ENCODE data around the gene FAM209B.
A peak's percentile ranks its signal among the peaks of the same experiment; 100 is the strongest.
"Not testable (repeated sequence)": the region's sequence is repeated elsewhere in the genome, so short reads cannot be mapped to it uniquely, and the experiment has no call there.

FAM209B gene

GRCh38 chr20:56532946-56533345 is at the start of gene FAM209B:
Gene FAM209B (plus strand): TSS chr20:56533246. CDS start chr20:56533342, 96 bp downstream.
- H3K4me3 ChIP-seq (ENCODE audit: low read length); DNase-seq (ENCODE audit: low read depth): not testable (repeated sequence)

- TF ChIP-seq CTCF (IDR thresholded peaks at IDR 0.05; ENCODE audit: insufficient read depth, low read depth, low read length, missing control alignments): no peak
- DNase-seq (ENCODE audit: low read depth): no peak
- no peak overlapping the region for H3K4me3 ChIP-seq (ENCODE audit: low read length)
Measured at GRCh38 chr20:56483970-56484369, 49.1 kb upstream of the FAM209B start.

GRCh38 chr20:56487216-56487615 is 45.8 kb upstream of the FAM209B start:
- no peak for DNase-seq (ENCODE audit: low read depth)
- no peak overlapping the region for H3K4me3 ChIP-seq (ENCODE audit: low read length)
- no peak for TF ChIP-seq CTCF (IDR thresholded peaks at IDR 0.05; ENCODE audit: insufficient read depth, low read depth, low read length, missing control alignments)

GRCh38 chr20:56488566-56488965 is 44.5 kb upstream of the FAM209B start:
- TF ChIP-seq CTCF (IDR thresholded peaks at IDR 0.05; ENCODE audit: insufficient read depth, low read depth, low read length, missing control alignments): no peak

GRCh38 chr20:56501116-56501515 is 31.9 kb upstream of the FAM209B start:
- DNase-seq (ENCODE audit: low read depth): no peak
- no peak overlapping the region for H3K4me3 ChIP-seq (ENCODE audit: low read length)
- TF ChIP-seq CTCF (IDR thresholded peaks at IDR 0.05; ENCODE audit: insufficient read depth, low read depth, low read length, missing control alignments): no peak

More at GRCh38 chr20:56488566-56488965, 44.5 kb upstream of the FAM209B start:
- DNase-seq (ENCODE audit: low read depth): no peak
- H3K4me3 ChIP-seq (ENCODE audit: low read length): no peak overlapping the region

GRCh38 chr20:56503916-56504315 is 29.1 kb upstream of the FAM209B start:
- no peak for TF ChIP-seq CTCF (IDR thresholded peaks at IDR 0.05; ENCODE audit: insufficient read depth, low read depth, low read length, missing control alignments)
- no peak for DNase-seq (ENCODE audit: low read depth)
- H3K4me3 ChIP-seq (ENCODE audit: low read length): no peak overlapping the region

GRCh38 chr20:56504373-56505005 is 28.6 kb upstream of the FAM209B start:
- no peak for DNase-seq (ENCODE audit: low read depth)
- TF ChIP-seq CTCF (IDR thresholded peaks at IDR 0.05; ENCODE audit: insufficient read depth, low read depth, low read length, missing control alignments): peak; percentile 43

More at GRCh38 chr20:56504373-56505005, 28.6 kb upstream of the FAM209B start:
- no peak overlapping the region for H3K4me3 ChIP-seq (ENCODE audit: low read length)

All from epithelial cell of esophagus (primary cell).